ENCODE results near the gene RGS1. TPM values are rescaled to one million over a fixed set of nuclear protein-coding genes. Genes with fewer than 3 reads are reported as not detected.

The RGS1 gene
- total RNA-seq, 2 donors from 2014 or later = 43.0 to 57.3 TPM

GRCh38 chr1:192546596-192547190 is 28.9 kb upstream of the RGS1 start:
- 79% methylated on average over 7 of the region's 7 CpGs for WGBS
- no peak overlapping the region for H3K27ac ChIP-seq
- H3K27me3 ChIP-seq (replicated peaks; ENCODE audit: insufficient read depth) = no peaks in the 10 kb centered on the region
- intact Hi-C loops (cut with DNase I) = no loop called here
- TF ChIP-seq POLR2A (IDR thresholded peaks at IDR 0.05) = no peak
- no peak for TF ChIP-seq CTCF (IDR thresholded peaks at IDR 0.05)
- no peak for TF ChIP-seq POLR2AphosphoS5 (IDR thresholded peaks at IDR 0.05)
- no peaks in the 10 kb centered on the region for H3K36me3 ChIP-seq
- no peak for DNase-seq (ENCODE audit: low spot score)
- H3K4me1 ChIP-seq (replicated peaks) = no peaks in the 10 kb centered on the region
- H3K9me3 ChIP-seq = no peaks in the 10 kb centered on the region
- H3K4me3 ChIP-seq = no peak overlapping the region

- DNase-seq (ENCODE audit: low spot score) = no peak
- Histone ChIP-seq H3K27ac (no peak overlapping the region), H3K4me1 (replicated peaks) (no peaks in the 10 kb centered on the region), H3K36me3 (no peaks in the 10 kb centered on the region), H3K4me3 (no peak overlapping the region), H3K9me3 (no peaks in the 10 kb centered on the region), H3K27me3 (replicated peaks; ENCODE audit: insufficient read depth) (no peaks in the 10 kb centered on the region)
- intact Hi-C loops (cut with DNase I) = no loop called here
- TF ChIP-seq POLR2A (IDR thresholded peaks at IDR 0.05) (no peak), CTCF (IDR thresholded peaks at IDR 0.05) (no peak), POLR2AphosphoS5 (IDR thresholded peaks at IDR 0.05) (no peak)
- WGBS = 92% methylated on average over 2 of the region's 2 CpGs
Measured at GRCh38 chr1:192547501-192547900, 28.1 kb upstream of the RGS1 start.

- Histone ChIP-seq H3K4me3 (no peak overlapping the region), H3K36me3 (no peaks in the 10 kb centered on the region), H3K9me3 (no peaks in the 10 kb centered on the region), H3K4me1 (replicated peaks) (no peaks in the 10 kb centered on the region), H3K27me3 (replicated peaks; ENCODE audit: insufficient read depth) (no peaks in the 10 kb centered on the region), H3K27ac (no peak overlapping the region)
- 75% methylated on average over 3 of the region's 3 CpGs for WGBS
- DNase-seq (ENCODE audit: low spot score) = no peak
- intact Hi-C loops (cut with DNase I) = no loop called here
- TF ChIP-seq CTCF (IDR thresholded peaks at IDR 0.05) (no peak), POLR2A (IDR thresholded peaks at IDR 0.05) (no peak), POLR2AphosphoS5 (IDR thresholded peaks at IDR 0.05) (no peak)
Measured at GRCh38 chr1:192549937-192550336, 25.6 kb upstream of the RGS1 start.

GRCh38 chr1:192550922-192551534 is 24.5 kb upstream of the RGS1 start:
- Histone ChIP-seq H3K4me1 (replicated peaks) (no peaks in the 10 kb centered on the region), H3K27ac (no peak overlapping the region), H3K27me3 (replicated peaks; ENCODE audit: insufficient read depth) (no peaks in the 10 kb centered on the region), H3K4me3 (no peak overlapping the region), H3K9me3 (no peaks in the 10 kb centered on the region), H3K36me3 (no peaks in the 10 kb centered on the region)
- TF ChIP-seq POLR2A (IDR thresholded peaks at IDR 0.05) = no peak
- TF ChIP-seq POLR2AphosphoS5 (IDR thresholded peaks at IDR 0.05) = no peak
- TF ChIP-seq CTCF (IDR thresholded peaks at IDR 0.05) = no peak
- DNase-seq (ENCODE audit: low spot score) = no peak
- intact Hi-C loops (cut with DNase I) = no loop called here
- 61% methylated on average over 2 of the region's 2 CpGs for WGBS

GRCh38 chr1:192552760-192553191 is 22.8 kb upstream of the RGS1 start:
- intact Hi-C loops (cut with DNase I) = no loop called here
- TF ChIP-seq CTCF (IDR thresholded peaks at IDR 0.05) (no peak), POLR2A (IDR thresholded peaks at IDR 0.05) (no peak), POLR2AphosphoS5 (IDR thresholded peaks at IDR 0.05) (no peak)
- DNase-seq (ENCODE audit: low spot score) = no peak
- H3K36me3 ChIP-seq = no peaks in the 10 kb centered on the region
- H3K27me3 ChIP-seq (replicated peaks; ENCODE audit: insufficient read depth) = no peaks in the 10 kb centered on the region
- no peak overlapping the region for H3K27ac ChIP-seq
- no peak overlapping the region for H3K4me3 ChIP-seq
- H3K4me1 ChIP-seq (replicated peaks) = no peaks in the 10 kb centered on the region
- no peaks in the 10 kb centered on the region for H3K9me3 ChIP-seq
- 90% methylated on average over 6 of the region's 6 CpGs for WGBS
